ENCODE measurements around the gene FSCN2.

FSCN2 gene

GRCh38 chr17:81491181-81491581 lies 37.0 kb upstream of the FSCN2 start:
- DNase-seq (ENCODE audit: low read depth, low spot score): no peak

- no peak for DNase-seq (ENCODE audit: low read depth, low spot score)
Observed at GRCh38 chr17:81491761-81492160, 36.4 kb upstream of the FSCN2 start.

DNA sequence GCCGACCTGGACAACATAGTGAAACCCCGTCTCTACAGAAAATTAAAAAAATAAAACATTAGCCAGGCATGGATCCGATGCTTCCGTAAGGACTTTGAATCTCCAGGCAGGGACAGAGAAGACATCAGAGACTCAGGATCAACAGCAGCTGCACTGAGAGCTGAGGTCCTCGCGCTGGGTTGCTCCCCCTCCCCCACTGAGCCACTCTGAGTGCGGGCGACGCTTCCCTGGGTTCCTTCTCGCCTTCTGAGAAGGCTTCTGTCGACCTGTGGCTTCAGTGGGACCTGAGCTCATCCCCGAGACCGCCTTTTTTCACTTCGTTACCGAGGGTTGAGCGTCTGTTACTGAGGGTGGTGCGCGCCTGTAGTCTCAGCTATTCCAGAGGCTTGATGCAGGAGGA lies 36.0 kb upstream of the FSCN2 start:
- DNase-seq (ENCODE audit: low read depth, low spot score): no peak

DNA sequence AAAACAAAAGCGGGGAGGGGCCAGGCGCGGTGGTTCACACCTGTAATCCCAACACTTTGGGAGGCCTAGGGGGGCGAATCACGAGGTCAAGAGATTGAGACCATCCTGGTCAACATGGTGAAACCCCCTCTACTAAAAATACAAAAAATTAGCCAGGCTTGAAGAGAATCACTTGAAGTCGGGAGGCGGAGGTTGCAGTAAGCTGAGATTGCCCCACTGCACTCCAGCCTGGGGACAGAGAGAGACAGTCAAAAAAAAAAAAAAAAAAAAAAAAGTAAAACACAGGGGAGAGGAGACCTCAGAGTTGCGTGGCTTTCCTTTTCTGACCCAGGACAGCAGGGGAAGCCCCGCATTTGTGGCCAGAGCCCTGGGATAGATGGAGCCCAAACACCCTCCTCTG lies 35.5 kb upstream of the FSCN2 start:
- no peak for DNase-seq (ENCODE audit: low read depth, low spot score)

GRCh38 chr17:81493198-81494038 lies 34.8 kb upstream of the FSCN2 start:
- no peak for DNase-seq (ENCODE audit: low read depth, low spot score)

DNA sequence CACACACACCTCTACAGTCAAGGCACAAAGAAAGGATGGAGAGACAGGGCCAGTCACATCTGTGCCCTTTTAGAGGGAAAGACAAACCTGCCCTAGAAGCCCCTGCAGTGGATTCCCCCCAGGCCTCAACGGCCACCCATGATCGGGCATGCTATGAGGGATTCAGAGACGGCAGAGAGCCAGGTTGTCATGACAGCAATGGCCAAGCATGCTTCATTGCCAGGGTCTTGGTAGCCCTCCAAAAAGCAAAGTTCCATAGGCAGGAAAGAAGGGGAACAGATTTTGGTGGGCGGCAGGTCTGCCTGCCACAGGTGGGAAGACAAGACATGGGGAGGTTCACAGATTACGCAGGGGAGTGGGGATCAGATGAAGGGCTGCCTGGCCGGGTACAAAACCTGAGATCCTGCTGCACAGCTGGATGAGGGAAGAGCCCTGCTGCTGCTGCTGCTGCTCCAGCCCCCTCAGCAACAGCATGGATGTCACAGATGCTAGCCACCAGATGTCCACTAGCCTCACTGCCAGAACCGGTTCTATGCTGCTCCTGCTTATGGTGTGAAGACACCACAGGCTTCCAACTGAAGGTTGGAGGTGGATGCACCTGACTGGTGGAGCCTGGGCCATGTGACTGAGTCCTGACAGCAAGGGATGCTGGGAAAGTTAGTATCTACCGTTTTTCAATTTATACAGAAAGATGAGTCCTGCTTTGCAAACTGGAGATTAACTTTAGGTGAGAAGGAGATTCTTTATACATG lies 33.4 kb upstream of the FSCN2 start:
- DNase-seq (ENCODE audit: low read depth, low spot score): no peak

DNA sequence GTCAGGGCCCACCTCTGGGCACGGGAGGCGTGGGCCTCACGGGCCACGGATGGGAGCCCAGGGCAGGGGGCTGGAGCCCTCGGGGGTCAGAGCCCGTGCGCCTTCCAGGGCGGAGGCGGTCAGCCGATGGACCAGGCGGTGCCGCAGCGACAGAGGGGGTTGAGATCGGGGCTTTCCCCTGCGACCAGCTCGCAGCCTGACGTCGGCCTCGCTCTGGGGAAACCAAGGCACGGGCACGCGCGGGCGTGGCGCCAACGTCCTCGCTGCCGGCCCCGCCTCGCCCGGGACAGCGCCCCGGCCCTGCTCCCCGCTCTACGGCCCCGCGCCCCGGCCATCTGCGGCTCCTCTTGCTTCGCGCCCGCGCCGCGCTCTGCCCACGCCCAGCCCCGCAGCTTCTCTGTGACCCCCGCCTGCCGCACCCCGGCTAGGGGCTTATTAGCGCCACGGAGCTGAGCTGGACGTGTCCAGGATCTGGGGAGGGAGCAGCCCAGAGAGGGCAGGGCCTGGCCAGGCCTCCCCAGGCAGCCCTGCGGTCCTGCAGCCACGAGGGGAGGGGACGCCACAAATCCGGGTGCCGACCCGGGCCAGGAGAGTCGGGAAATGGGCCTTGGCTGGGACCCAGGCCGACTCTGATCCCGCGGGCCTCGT lies 29.1 kb upstream of the FSCN2 start:
- no peak for DNase-seq (ENCODE audit: low read depth, low spot score)

DNA sequence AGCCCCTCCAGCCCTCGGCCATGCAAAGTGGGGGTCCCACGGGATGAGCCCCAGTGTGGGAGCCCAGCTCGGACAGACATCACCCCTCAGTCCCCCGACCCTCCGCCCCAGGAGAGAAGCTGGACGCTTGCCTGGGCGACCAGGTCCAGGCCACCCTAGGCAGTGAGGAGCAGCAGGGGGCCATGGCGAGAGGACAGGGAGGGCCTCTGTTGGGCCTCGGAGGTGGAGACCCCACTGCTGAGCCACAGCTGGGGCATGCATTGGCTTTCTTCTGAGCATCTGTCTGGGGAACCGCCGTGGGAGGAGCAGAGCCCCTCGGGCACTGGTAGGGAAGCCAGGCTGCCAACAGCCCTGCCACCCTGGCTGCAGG lies 28.6 kb upstream of the FSCN2 start:
- no peak for DNase-seq (ENCODE audit: low read depth, low spot score)

DNA sequence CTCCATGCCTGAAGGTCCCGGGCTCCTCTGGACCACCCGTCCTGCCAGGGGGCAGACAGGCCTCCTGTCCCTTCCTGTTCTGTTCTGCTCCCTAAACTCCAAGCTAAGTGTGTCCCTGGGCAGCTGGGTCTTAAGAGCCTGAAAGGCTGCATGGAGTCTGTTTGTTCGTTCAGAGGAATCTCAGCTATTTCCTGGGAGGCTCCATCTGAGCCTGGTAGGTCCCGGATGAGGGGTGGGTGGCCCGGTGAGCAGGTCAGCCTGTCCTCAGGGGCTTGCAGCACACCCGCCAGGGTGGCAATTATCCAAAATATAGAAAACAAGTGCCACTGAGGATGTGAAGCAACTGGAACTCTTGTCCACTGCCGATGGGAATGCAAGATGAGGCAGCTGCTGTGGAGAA lies 28.1 kb upstream of the FSCN2 start:
- peak; percentile 73 for DNase-seq (ENCODE audit: low read depth, low spot score)

GRCh38 chr17:81502471-81503017 lies 25.6 kb upstream of the FSCN2 start:
- DNase-seq (ENCODE audit: low read depth, low spot score): no peak

GRCh38 chr17:81503619-81504018 lies 24.6 kb upstream of the FSCN2 start:
- no peak for DNase-seq (ENCODE audit: low read depth, low spot score)

DNA sequence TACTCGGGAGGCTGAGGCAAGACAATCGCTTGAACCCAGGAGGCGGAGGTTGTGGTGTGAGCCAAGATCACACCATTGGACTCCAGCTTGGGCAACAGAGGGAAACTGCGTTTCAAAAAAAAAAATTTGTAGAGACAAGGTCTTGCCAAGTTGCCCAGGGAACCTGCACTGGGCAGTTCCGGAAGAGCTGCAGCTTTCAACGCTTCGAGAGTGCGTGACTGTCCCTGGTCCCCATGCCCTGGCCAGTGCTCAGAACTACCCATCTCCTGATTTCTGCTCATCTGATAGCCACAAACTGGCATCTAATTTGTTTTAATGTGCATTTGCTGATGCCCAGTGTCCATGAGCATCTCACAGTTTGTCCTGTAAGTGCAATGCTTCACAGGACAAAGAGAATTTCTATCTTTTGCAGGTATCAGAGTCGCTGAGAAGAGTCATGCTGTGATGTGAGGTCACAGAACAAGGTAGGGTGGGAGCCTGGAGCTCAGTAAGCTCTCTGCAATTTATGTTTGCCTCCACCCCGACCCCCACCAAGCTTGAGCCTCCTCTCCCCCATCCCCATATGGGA lies 19.5 kb upstream of the FSCN2 start:
- DNase-seq (ENCODE audit: low read depth, low spot score): peak; percentile 76

GRCh38 chr17:81509207-81509971 lies 18.8 kb upstream of the FSCN2 start:
- peak; percentile 58 for DNase-seq (ENCODE audit: low read depth, low spot score)

GRCh38 chr17:81509972-81510784 lies 18.0 kb upstream of the FSCN2 start:
- no peak for DNase-seq (ENCODE audit: low read depth, low spot score)

GRCh38 chr17:81510785-81511553 lies 17.2 kb upstream of the FSCN2 start:
- no peak for DNase-seq (ENCODE audit: low read depth, low spot score)

GRCh38 chr17:81511554-81511803 lies 16.7 kb upstream of the FSCN2 start:
- DNase-seq (ENCODE audit: low read depth, low spot score): no peak

GRCh38 chr17:81511804-81512561 lies 16.2 kb upstream of the FSCN2 start:
- no peak for DNase-seq (ENCODE audit: low read depth, low spot score)

GRCh38 chr17:81512562-81513371 lies 15.4 kb upstream of the FSCN2 start, which contains the start of gene ACTG1:
Gene ACTG1, minus strand, starts transcription at chr17:81512799. Its CDS starts 445 bp downstream, at chr17:81512354.
- DNase-seq (ENCODE audit: low read depth, low spot score): peak; percentile 94
